Measurements from ENCODE around the gene PCMTD2. TPM values are rescaled to one million over a fixed set of nuclear protein-coding genes. Genes with fewer than 3 reads are reported as not detected.

Gene PCMTD2
- total and polyA plus RNA-seq, 2 of the 8 experiments (the other 6 are each of a cell fraction or from before 2014, with no cell fraction given), result 21.4 to 55.1 TPM

DNA sequence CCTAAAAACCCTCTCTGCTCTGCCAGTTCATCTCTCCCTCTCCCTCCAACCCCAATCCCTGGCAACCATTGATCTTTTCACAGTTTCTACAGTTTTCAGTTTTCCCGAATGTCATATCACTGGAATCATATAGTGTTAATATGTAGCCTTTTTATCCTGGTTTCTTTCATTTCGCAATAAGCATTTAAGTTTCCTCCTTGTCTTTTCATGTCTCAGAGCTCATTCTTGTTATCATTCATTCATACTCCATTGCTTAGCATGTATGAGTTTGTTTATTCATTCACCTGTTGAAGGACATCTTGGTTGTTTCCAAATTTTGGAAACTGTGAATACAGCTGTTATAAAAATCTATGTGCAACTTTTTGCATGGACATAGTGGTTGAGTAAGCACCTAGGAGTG is 5.5 kb upstream of the PCMTD2 start:
- Histone ChIP-seq H4K91ac (replicated peaks; ENCODE audit: insufficient read length, low read length) (no peak overlapping the region), H3K4me3 (ENCODE audit: extremely low read depth in 1 of 4, insufficient read depth in 2 of 4, low read depth in 3 of 4, low read length in 4 of 4) (no peak overlapping the region), H3K23me2 (ENCODE audit: low read depth, low read length) (peaks cover under 1% of the 10 kb centered on the region; the same call in 1 of the 2 replicates), H2BK20ac (ENCODE audit: low read length) (no peak overlapping the region), H3K18ac (ENCODE audit: extremely low read depth, low read length) (no peak overlapping the region), H3K27me3 (replicated peaks in 1 of 4; ENCODE audit: control insufficient read depth in 3 of 4, extremely low read depth in 1 of 4, insufficient read depth in 3 of 4, low read length in 3 of 4) (no peaks in the 10 kb centered on the region; a peak in 1 of 7 replicates), H2BK120ac (replicated peaks; ENCODE audit: low read depth, low read length) (no peak overlapping the region), H2AFZ (ENCODE audit: low read length) (no peak overlapping the region), H3K79me1 (ENCODE audit: low read depth, low read length) (no peaks in the 10 kb centered on the region), H2BK12ac (ENCODE audit: low read depth, low read length) (no peak overlapping the region), H3K9ac (replicated peaks in 1 of 4; ENCODE audit: extremely low read depth in 1 of 4, low read depth in 3 of 4, low read length in 3 of 4) (no peak overlapping the region), H3K4me1 (replicated peaks in 1 of 4; ENCODE audit: control insufficient read depth in 3 of 4, insufficient read depth in 4 of 4, low read length in 3 of 4) (peaks cover 0 to 2% (median 0%) of the 10 kb centered on the region in 4 experiments; a peak in 2 of 7 replicates), H3K36me3 (ENCODE audit: control insufficient read depth in 2 of 4, insufficient read depth in 4 of 4, low read length in 3 of 4) (no peaks in the 10 kb centered on the region), H3K79me2 (ENCODE audit: control insufficient read depth in 1 of 2, insufficient read depth in 2 of 2, low read length in 2 of 2) (no peaks in the 10 kb centered on the region), H4K8ac (ENCODE audit: extremely low read depth, insufficient read depth, low read length) (no peak overlapping the region), H2BK15ac (ENCODE audit: low read length) (no peak overlapping the region), H3K9me3 (ENCODE audit: insufficient read depth in 2 of 2, low read depth in 1 of 2, low read length in 1 of 2) (no peaks in the 10 kb centered on the region), H3K56ac (replicated peaks; ENCODE audit: insufficient read length, low read depth, low read length) (no peak overlapping the region), H4K5ac (ENCODE audit: insufficient read length, low read depth, low read length) (no peak overlapping the region), H3K4ac (replicated peaks; ENCODE audit: insufficient read length, low read depth, low read length) (no peak overlapping the region), H3K27ac (ENCODE audit: low read depth, low read length) (no peak overlapping the region), H3K4me2 (ENCODE audit: insufficient read depth in 1 of 2, low read depth in 2 of 2, low read length in 2 of 2) (no peak overlapping the region), H2AK5ac (ENCODE audit: low read depth, low read length) (no peak overlapping the region), H3K23ac (ENCODE audit: insufficient read length) (no peak overlapping the region), H4K20me1 (replicated peaks in 1 of 2; ENCODE audit: control insufficient read depth in 1 of 2, insufficient read depth in 2 of 2, low read length in 2 of 2) (no peaks in the 10 kb centered on the region), H2BK5ac (ENCODE audit: low read depth, low read length) (no peak overlapping the region), H3K14ac (ENCODE audit: insufficient read length) (no peak overlapping the region)
- 81% methylated on average over 2 of the region's 2 CpGs; no CpG with 5 or more reads in 1 of the 2 experiments for WGBS, 2 experiments (ENCODE audit: extremely low coverage in 1 of 2, insufficient coverage in 1 of 2, insufficient read length in 1 of 2, insufficient replicate concordance in 2 of 2, low coverage in 1 of 2, low lambda C conversion rate in 2 of 2, missing lambda C conversion rate in 1 of 2)
- ChIA-PET CTCF (ENCODE audit: partially characterized antibody) (interaction anchor here (4.2 kb wide), 1 partner anchor 26 kb away, joined by 16 read pairs; no protein-coding TSS in a partner anchor), POLR2A (ENCODE audit: partially characterized antibody) (no interaction called here)
- FAIRE-seq (no peak), DNase-seq (ENCODE audit: low read depth in 1 of 2, low spot score in 2 of 2) (no peak)
- TF ChIP-seq KDM1A (IDR thresholded peaks at IDR 0.05; ENCODE audit: borderline replicate concordance, low read length), result no peak
- TF ChIP-seq, protein P1, sequence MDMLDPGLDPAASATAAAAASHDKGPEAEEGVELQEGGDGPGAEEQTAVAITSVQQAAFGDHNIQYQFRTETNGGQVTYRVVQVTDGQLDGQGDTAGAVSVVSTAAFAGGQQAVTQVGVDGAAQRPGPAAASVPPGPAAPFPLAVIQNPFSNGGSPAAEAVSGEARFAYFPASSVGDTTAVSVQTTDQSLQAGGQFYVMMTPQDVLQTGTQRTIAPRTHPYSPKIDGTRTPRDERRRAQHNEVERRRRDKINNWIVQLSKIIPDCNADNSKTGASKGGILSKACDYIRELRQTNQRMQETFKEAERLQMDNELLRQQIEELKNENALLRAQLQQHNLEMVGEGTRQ (IDR thresholded peaks at IDR 0.05; ENCODE audit: low read length), result no peak
- TF ChIP-seq BRCA1 (IDR thresholded peaks at IDR 0.05; ENCODE audit: low read depth, low read length), result no peak
- no peak for TF ChIP-seq NRF1 (IDR thresholded peaks at IDR 0.05; ENCODE audit: low read depth, low read length)
- TF ChIP-seq TAF7 (optimal IDR thresholded peaks at IDR 0.05; ENCODE audit: borderline replicate concordance, low read depth, low read length), result no peak
- TF ChIP-seq TAF1 (IDR thresholded peaks at IDR 0.05; ENCODE audit: low read depth, low read length), result no peak
- TF ChIP-seq KDM4A (IDR thresholded peaks at IDR 0.05; ENCODE audit: low read depth, low read length, severe bottlenecking), result no peak
- TF ChIP-seq RBBP5 (IDR thresholded peaks at IDR 0.05; ENCODE audit: borderline replicate concordance, low read depth, low read length), result no peak
